Measurements from ENCODE around the gene WDR90. TPM values are rescaled to one million over a fixed set of nuclear protein-coding genes. Genes with fewer than 3 reads are reported as not detected.

The WDR90 gene
- total and polyA plus RNA-seq, 2 of the 13 experiments (the other 11 are each of a cell fraction or from before 2014, with no cell fraction given) = 14.9 to 28.9 TPM

DNA sequence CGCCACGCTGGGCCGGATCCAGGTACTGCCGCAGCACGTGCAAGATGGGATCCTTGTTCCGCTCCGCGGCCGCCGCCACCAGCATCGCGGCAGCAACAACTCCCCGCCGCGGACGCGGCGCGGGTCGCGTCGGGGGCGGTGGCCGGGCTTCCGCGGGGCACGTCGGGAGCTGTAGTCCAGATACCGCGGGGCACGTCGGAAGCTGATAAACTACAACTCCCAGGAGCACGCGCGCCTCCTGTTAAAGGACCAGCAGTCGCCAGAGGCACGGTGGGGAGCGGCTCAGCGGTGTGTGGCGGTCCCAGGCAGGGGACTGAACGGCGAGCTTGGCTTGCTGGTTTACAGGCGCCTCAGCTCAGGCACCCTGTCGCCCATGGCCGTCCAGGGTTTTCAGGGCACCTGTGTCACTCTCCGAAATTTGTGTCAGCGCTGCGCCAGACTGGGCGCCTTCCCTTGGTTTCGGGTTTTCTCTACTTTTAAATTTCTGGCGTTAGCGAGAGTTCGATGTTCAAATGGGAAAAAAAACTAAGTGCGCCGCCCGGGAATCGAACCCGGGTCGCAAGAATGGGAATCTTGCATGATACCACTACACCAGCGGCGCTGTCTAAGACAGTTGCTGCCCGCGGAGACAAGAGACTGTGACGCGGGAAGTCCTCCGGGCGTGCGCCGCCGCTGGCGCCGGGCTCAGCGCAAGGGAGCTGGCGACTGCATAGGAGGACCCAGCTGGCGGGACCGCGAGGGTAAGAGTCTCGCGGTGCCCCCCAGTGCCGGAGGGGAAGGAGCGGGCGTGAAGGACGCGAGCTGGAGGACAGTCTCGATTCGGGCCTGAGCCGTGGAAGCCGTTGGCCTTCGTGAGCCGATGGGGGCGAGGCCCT, 12.7 kb upstream of the WDR90 start, which contains the start of gene METTL26 (continued):
- TF ChIP-seq, protein P1, sequence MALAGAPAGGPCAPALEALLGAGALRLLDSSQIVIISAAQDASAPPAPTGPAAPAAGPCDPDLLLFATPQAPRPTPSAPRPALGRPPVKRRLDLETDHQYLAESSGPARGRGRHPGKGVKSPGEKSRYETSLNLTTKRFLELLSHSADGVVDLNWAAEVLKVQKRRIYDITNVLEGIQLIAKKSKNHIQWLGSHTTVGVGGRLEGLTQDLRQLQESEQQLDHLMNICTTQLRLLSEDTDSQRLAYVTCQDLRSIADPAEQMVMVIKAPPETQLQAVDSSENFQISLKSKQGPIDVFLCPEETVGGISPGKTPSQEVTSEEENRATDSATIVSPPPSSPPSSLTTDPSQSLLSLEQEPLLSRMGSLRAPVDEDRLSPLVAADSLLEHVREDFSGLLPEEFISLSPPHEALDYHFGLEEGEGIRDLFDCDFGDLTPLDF (CRISPR knock-in tag; IDR thresholded peaks at IDR 0.05) = no peak
- TF ChIP-seq, protein P2, sequence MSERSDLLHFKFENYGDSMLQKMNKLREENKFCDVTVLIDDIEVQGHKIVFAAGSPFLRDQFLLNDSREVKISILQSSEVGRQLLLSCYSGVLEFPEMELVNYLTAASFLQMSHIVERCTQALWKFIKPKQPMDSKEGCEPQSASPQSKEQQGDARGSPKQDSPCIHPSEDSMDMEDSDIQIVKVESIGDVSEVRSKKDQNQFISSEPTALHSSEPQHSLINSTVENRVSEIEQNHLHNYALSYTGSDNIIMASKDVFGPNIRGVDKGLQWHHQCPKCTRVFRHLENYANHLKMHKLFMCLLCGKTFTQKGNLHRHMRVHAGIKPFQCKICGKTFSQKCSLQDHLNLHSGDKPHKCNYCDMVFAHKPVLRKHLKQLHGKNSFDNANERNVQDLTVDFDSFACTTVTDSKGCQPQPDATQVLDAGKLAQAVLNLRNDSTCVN (CRISPR knock-in tag; IDR thresholded peaks at IDR 0.05; ENCODE audit: borderline replicate concordance) = no peak
- TF ChIP-seq MIER2 (CRISPR knock-in tag; IDR thresholded peaks at IDR 0.05) (no peak), ZSCAN12 (CRISPR knock-in tag; IDR thresholded peaks at IDR 0.05) (no peak; the same call in 1 of the 2 replicates), ZNF570 (CRISPR knock-in tag; IDR thresholded peaks at IDR 0.05; ENCODE audit: borderline replicate concordance) (no peak), KLF16 (CRISPR knock-in tag; IDR thresholded peaks at IDR 0.05) (no peak), ZNF556 (CRISPR knock-in tag; IDR thresholded peaks at IDR 0.05; ENCODE audit: borderline replicate concordance) (peak; percentile 80; the same call in 1 of the 2 replicates), DMTF1 (CRISPR knock-in tag; IDR thresholded peaks at IDR 0.05) (no peak), ZNF510 (CRISPR knock-in tag; IDR thresholded peaks at IDR 0.05; ENCODE audit: low read depth) (0 out of 2 replicates have a peak, but pooled peaks have one; percentile 40), SMAD1 (CRISPR knock-in tag; IDR thresholded peaks at IDR 0.05; ENCODE audit: borderline replicate concordance, low read depth) (0 out of 2 replicates have a peak, but pooled peaks have one; percentile 35), TEAD3 (CRISPR knock-in tag; optimal IDR thresholded peaks at IDR 0.05; ENCODE audit: borderline replicate concordance) (peak; percentile 64), MBNL3 (CRISPR knock-in tag; conservative IDR thresholded peaks at IDR 0.05) (no peak), STAT5B (CRISPR knock-in tag; IDR thresholded peaks at IDR 0.05) (no peak; the same call in 1 of the 2 replicates)
- TF ChIP-seq, protein P3, sequence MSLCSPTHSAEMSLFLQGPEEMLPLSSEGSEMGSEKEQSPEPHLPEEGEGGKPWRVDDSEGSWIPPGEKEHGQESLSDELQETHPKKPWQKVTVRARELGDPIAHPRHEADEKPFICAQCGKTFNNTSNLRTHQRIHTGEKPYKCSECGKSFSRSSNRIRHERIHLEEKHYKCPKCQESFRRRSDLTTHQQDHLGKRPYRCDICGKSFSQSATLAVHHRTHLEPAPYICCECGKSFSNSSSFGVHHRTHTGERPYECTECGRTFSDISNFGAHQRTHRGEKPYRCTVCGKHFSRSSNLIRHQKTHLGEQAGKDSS (CRISPR knock-in tag; IDR thresholded peaks at IDR 0.05; ENCODE audit: borderline replicate concordance, low read depth) = no peak; the same call in 1 of the 2 replicates
- TF ChIP-seq, protein P4, sequence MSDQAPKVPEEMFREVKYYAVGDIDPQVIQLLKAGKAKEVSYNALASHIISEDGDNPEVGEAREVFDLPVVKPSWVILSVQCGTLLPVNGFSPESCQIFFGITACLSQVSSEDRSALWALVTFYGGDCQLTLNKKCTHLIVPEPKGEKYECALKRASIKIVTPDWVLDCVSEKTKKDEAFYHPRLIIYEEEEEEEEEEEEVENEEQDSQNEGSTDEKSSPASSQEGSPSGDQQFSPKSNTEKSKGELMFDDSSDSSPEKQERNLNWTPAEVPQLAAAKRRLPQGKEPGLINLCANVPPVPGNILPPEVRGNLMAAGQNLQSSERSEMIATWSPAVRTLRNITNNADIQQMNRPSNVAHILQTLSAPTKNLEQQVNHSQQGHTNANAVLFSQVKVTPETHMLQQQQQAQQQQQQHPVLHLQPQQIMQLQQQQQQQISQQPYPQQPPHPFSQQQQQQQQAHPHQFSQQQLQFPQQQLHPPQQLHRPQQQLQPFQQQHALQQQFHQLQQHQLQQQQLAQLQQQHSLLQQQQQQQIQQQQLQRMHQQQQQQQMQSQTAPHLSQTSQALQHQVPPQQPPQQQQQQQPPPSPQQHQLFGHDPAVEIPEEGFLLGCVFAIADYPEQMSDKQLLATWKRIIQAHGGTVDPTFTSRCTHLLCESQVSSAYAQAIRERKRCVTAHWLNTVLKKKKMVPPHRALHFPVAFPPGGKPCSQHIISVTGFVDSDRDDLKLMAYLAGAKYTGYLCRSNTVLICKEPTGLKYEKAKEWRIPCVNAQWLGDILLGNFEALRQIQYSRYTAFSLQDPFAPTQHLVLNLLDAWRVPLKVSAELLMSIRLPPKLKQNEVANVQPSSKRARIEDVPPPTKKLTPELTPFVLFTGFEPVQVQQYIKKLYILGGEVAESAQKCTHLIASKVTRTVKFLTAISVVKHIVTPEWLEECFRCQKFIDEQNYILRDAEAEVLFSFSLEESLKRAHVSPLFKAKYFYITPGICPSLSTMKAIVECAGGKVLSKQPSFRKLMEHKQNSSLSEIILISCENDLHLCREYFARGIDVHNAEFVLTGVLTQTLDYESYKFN (CRISPR knock-in tag; conservative IDR thresholded peaks at IDR 0.05) = no peak; the same call in 1 of the 2 replicates
- TF ChIP-seq, protein P5, sequence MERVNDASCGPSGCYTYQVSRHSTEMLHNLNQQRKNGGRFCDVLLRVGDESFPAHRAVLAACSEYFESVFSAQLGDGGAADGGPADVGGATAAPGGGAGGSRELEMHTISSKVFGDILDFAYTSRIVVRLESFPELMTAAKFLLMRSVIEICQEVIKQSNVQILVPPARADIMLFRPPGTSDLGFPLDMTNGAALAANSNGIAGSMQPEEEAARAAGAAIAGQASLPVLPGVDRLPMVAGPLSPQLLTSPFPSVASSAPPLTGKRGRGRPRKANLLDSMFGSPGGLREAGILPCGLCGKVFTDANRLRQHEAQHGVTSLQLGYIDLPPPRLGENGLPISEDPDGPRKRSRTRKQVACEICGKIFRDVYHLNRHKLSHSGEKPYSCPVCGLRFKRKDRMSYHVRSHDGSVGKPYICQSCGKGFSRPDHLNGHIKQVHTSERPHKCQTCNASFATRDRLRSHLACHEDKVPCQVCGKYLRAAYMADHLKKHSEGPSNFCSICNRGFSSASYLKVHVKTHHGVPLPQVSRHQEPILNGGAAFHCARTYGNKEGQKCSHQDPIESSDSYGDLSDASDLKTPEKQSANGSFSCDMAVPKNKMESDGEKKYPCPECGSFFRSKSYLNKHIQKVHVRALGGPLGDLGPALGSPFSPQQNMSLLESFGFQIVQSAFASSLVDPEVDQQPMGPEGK (CRISPR knock-in tag; IDR thresholded peaks at IDR 0.05) = peak; percentile 37; the same call in 1 of the 2 replicates
